ENCODE measurements around the gene MAN1C1. TPM values are rescaled to one million over a fixed set of nuclear protein-coding genes. Genes with fewer than 3 reads are reported as not detected.
A peak's percentile ranks its signal among the peaks of the same experiment; 100 is the strongest.

The MAN1C1 gene
- total RNA-seq, 1 experiment from 2014 or later, result 16.8 TPM

- H3K36me3 Mint-ChIP-seq, result peaks cover 23% of the 10 kb centered on the region
- POLR2A ChIA-PET, result interaction anchor here (0.6 kb wide), 2 partner anchors 86 to 195 kb away, joined by 3 read pairs; no protein-coding TSS in a partner anchor
These were observed 194.0 kb downstream of the MAN1C1 start for GRCh38 chr1:25810341-25811299.

DNA sequence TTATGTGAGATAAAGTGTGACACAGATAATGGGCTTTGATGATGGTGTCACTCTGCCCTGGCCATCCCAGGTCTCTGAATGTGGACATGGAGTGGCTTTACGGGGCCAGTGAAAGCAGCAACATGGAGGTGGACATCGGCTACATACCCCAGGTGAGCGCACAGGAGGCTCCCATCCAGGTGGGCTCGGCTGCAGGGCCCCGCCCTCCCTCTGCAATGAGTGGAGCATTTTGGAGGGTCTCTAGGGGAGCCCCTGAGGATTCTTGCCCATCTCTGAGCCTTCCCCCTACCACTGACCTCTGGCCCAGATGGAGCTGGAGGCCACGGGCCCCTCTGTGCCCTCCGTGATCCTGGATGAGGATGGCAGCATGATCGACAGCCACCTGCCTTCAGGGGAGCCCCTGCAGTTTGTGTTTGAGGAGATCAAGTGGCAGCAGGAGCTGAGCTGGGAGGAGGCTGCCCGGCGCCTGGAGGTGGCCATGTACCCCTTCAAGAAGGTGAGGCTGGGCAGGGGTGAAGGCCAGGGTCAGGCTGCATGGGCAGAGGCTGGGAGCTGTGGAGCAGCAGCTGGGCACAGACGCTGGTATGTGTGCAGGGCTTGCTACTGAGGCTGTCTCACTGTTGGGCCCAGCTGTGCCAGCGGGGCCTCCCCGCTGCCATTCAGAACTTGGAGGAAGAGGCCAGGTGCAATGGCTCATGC, 194.9 kb downstream of the MAN1C1 start:
- ChIA-PET POLR2A (no interaction called here), CTCF (interaction anchor here (1.0 to 4.7 kb wide), 19 partner anchors 13 to 309 kb away, joined by 3 to 80 read pairs (median 6); partner anchors contain the start of genes LDLRAP1 and SELENON)
- Mint-ChIP-seq H3K36me3 (peaks cover 14% of the 10 kb centered on the region), H3K4me1 (0 out of 2 replicates have a peak, but pooled peaks cover 3% of the 10 kb centered on the region), H3K27me3 (ENCODE audit: low read depth) (no peaks in the 10 kb centered on the region), H3K9me3 (no peaks in the 10 kb centered on the region), H3K27ac (no peak overlapping the region), H3K4me3 (no peak overlapping the region)
- ATAC-seq (no peak), DNase-seq (ENCODE audit: low spot score) (no peak)
- TF ChIP-seq CBFB (CRISPR knock-in tag; IDR thresholded peaks at IDR 0.05; ENCODE audit: low read depth) (no peak), ZNF138 (CRISPR knock-in tag; conservative IDR thresholded peaks at IDR 0.05) (no peak), ZNF425 (CRISPR knock-in tag; conservative IDR thresholded peaks at IDR 0.05) (no peak), ZNF219 (CRISPR knock-in tag; IDR thresholded peaks at IDR 0.05; ENCODE audit: borderline replicate concordance) (no peak), FOXP1 (CRISPR knock-in tag; IDR thresholded peaks at IDR 0.05; ENCODE audit: borderline replicate concordance) (no peak), SOX15 (CRISPR knock-in tag; IDR thresholded peaks at IDR 0.05) (no peak), ZNF512 (CRISPR knock-in tag; IDR thresholded peaks at IDR 0.05; ENCODE audit: borderline replicate concordance) (no peak), NR1H2 (CRISPR knock-in tag; IDR thresholded peaks at IDR 0.05) (no peak), MYBL2 (CRISPR knock-in tag; IDR thresholded peaks at IDR 0.05) (no peak), RORB (CRISPR knock-in tag; IDR thresholded peaks at IDR 0.05) (no peak), ZNF416 (CRISPR knock-in tag; IDR thresholded peaks at IDR 0.05) (no peak), ZBTB21 (CRISPR knock-in tag; IDR thresholded peaks at IDR 0.05; ENCODE audit: borderline replicate concordance) (no peak), JUN (CRISPR knock-in tag; IDR thresholded peaks at IDR 0.05) (no peak)
- TF ChIP-seq, protein P1, sequence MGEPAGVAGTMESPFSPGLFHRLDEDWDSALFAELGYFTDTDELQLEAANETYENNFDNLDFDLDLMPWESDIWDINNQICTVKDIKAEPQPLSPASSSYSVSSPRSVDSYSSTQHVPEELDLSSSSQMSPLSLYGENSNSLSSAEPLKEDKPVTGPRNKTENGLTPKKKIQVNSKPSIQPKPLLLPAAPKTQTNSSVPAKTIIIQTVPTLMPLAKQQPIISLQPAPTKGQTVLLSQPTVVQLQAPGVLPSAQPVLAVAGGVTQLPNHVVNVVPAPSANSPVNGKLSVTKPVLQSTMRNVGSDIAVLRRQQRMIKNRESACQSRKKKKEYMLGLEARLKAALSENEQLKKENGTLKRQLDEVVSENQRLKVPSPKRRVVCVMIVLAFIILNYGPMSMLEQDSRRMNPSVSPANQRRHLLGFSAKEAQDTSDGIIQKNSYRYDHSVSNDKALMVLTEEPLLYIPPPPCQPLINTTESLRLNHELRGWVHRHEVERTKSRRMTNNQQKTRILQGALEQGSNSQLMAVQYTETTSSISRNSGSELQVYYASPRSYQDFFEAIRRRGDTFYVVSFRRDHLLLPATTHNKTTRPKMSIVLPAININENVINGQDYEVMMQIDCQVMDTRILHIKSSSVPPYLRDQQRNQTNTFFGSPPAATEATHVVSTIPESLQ (CRISPR knock-in tag; IDR thresholded peaks at IDR 0.05), result no peak
- TF ChIP-seq, protein P2, sequence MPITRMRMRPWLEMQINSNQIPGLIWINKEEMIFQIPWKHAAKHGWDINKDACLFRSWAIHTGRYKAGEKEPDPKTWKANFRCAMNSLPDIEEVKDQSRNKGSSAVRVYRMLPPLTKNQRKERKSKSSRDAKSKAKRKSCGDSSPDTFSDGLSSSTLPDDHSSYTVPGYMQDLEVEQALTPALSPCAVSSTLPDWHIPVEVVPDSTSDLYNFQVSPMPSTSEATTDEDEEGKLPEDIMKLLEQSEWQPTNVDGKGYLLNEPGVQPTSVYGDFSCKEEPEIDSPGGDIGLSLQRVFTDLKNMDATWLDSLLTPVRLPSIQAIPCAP (CRISPR knock-in tag; IDR thresholded peaks at IDR 0.05), result no peak

More at GRCh38 chr1:25810341-25811299, 194.0 kb downstream of the MAN1C1 start:
- H3K4me1 Mint-ChIP-seq, result 0 out of 2 replicates have a peak, but pooled peaks cover 3% of the 10 kb centered on the region
- H3K27ac Mint-ChIP-seq, result no peak overlapping the region
- ATAC-seq (peak; percentile 81), DNase-seq (ENCODE audit: low spot score) (peak; percentile 96)
- peak; percentile 90 for TF ChIP-seq CTCF (IDR thresholded peaks at IDR 0.05)
- TF ChIP-seq TEAD1 (CRISPR knock-in tag; IDR thresholded peaks at IDR 0.05), result peak; percentile 37; the same call in 1 of the 2 replicates
- TF ChIP-seq, protein P1 (CRISPR knock-in tag; IDR thresholded peaks at IDR 0.05), result no peak
- H3K27me3 Mint-ChIP-seq (ENCODE audit: low read depth), result no peaks in the 10 kb centered on the region
- no peak overlapping the region for H3K4me3 Mint-ChIP-seq
- CTCF ChIA-PET, result interaction anchor here (0.6 to 4.7 kb wide), 44 partner anchors 8 to 571 kb away, joined by 3 to 80 read pairs (median 4); partner anchors contain the start of genes EXTL1, LDLRAP1, MAN1C1 and MTFR1L
- H3K9me3 Mint-ChIP-seq, result no peaks in the 10 kb centered on the region

All from WTC11 (cell line).